IMR-90 (cell line): Measurements from ENCODE around the gene OR2F2. TPM values are rescaled to one million over a fixed set of nuclear protein-coding genes. Genes with fewer than 3 reads are reported as not detected.

Source experiments
- ATAC-seq: fragments of 200-7000 bp; cut with Tn5 transposase; 2 replicates; pipeline ENCODE4 v1.9.1; 2020; ENCODE audit warnings: low read depth, mild to moderate bottlenecking, moderate library complexity
- BruUV-seq: library from RNA; stranded (reverse); fragments of 400-500 nt; replicated peaks from 2 replicates; lab custom pipeline; 2021; lab: Mats Ljungman, UMichigan
- CTCF ChIA-PET: fragments of 300-600 bp; formaldehyde crosslinking; extraction: SDS; loops from one replicate; lab custom pipeline; 2021; ENCODE audit warnings: antibody characterized with exemption; lab: Yijun Ruan, JAX
- POLR2A ChIA-PET: fragments of 300-600 bp; sonication (Branson Sonifier 250); formaldehyde crosslinking; loops from one replicate; lab custom pipeline; 2022; ENCODE audit warnings: antibody characterized with exemption; ENCODE audit not compliant: unreplicated experiment; lab: Charles Lee
- DNase-seq: peaks from one replicate; pipeline ENCODE4 v3.0.0; 2013
- H2AFZ ChIP-seq: replicated peaks from 2 replicates; pipeline ENCODE3; 2013; ENCODE audit warnings: low read length, mild to moderate bottlenecking; ENCODE audit not compliant: poor library complexity
- H2AK5ac ChIP-seq: 2 replicates; pipeline ENCODE4 v1.6.1; 2013; ENCODE audit warnings: low read depth, low read length, inconsistent platforms
- H2AK9ac ChIP-seq: replicated peaks from 2 replicates; pipeline ENCODE3; 2013; ENCODE audit warnings: mild to moderate bottlenecking, low read depth, low read length, moderate library complexity; ENCODE audit not compliant: poor library complexity
- H2BK120ac ChIP-seq: 2 replicates; pipeline ENCODE4 v1.6.1; 2013; ENCODE audit warnings: low read depth, low read length, inconsistent platforms
- H2BK15ac ChIP-seq: 3 replicates; pipeline ENCODE4 v1.6.1; 2013; ENCODE audit warnings: low read depth, low read length, inconsistent platforms
- H2BK20ac ChIP-seq: 2 replicates; pipeline ENCODE4 v1.6.1; 2013; ENCODE audit warnings: low read depth, mild to moderate bottlenecking, inconsistent platforms, low read length, moderate library complexity
- H2BK5ac ChIP-seq: 2 replicates; pipeline ENCODE4 v1.6.1; 2013; ENCODE audit warnings: mild to moderate bottlenecking, low read depth, low read length, inconsistent platforms; ENCODE audit not compliant: poor library complexity, severe bottlenecking
- H3K14ac ChIP-seq: replicated peaks from 2 replicates; pipeline ENCODE4 v1.6.1; 2013; ENCODE audit warnings: low read depth, low read length, inconsistent platforms
- H3K18ac ChIP-seq: 2 replicates; pipeline ENCODE4 v1.6.1; 2013; ENCODE audit warnings: low read depth, low read length, control low read depth
- H3K23ac ChIP-seq: 2 replicates; pipeline ENCODE4 v1.6.1; 2013; ENCODE audit warnings: low read depth, low read length, inconsistent platforms
- H3K27ac ChIP-seq: 2 replicates; pipeline ENCODE4 v1.5.1; 2013; ENCODE audit warnings: mild to moderate bottlenecking, control low read depth, low read length; ENCODE audit not compliant: insufficient read depth
- H3K27me3 ChIP-seq: 2 replicates; pipeline ENCODE4 v1.6.1; 2013; ENCODE audit warnings: low read length; ENCODE audit not compliant: control insufficient read depth, insufficient read depth
- H3K36me3 ChIP-seq: 2 replicates; pipeline ENCODE4 v1.6.1; 2013; ENCODE audit warnings: low read length, mixed read lengths; ENCODE audit not compliant: control insufficient read depth, insufficient read depth
- H3K4ac ChIP-seq: 2 replicates; pipeline ENCODE4 v1.6.1; 2013; ENCODE audit warnings: low read depth, low read length, inconsistent platforms
- H3K4me1 ChIP-seq: 2 replicates; pipeline ENCODE4 v1.6.1; 2013; ENCODE audit warnings: low read length, mixed read lengths; ENCODE audit not compliant: control insufficient read depth, insufficient read depth
- H3K4me2 ChIP-seq: 2 replicates; pipeline ENCODE4 v1.6.1; 2013; ENCODE audit warnings: low read depth, mild to moderate bottlenecking, control low read depth, low read length, moderate library complexity
- H3K4me3 ChIP-seq: 2 replicates; pipeline ENCODE4 v1.5.1; 2013; ENCODE audit warnings: low read depth, mild to moderate bottlenecking, control low read depth, low read length, moderate library complexity; ENCODE audit not compliant: insufficient read depth
- H3K56ac ChIP-seq: 2 replicates; pipeline ENCODE4 v1.6.1; 2013; ENCODE audit warnings: low read length, inconsistent platforms; ENCODE audit not compliant: insufficient read depth; ENCODE audit errors: extremely low read depth
- H3K79me1 ChIP-seq, 2 experiments: 2 replicates each; pipeline ENCODE4 v1.6.1; 2013; ENCODE audit warnings: low read length in 2 of 2, inconsistent platforms in 1 of 2, low read depth in 1 of 2
- H3K9ac ChIP-seq: 2 replicates; pipeline ENCODE4 v1.6.1; 2013; ENCODE audit warnings: low read depth, low read length, control low read depth
- H3K9me1 ChIP-seq: 2 replicates; pipeline ENCODE4 v1.6.1; 2013; ENCODE audit warnings: low read length, inconsistent platforms; ENCODE audit not compliant: insufficient read depth
- H3K9me3 ChIP-seq: 2 replicates; pipeline ENCODE4 v1.6.1; 2013; ENCODE audit warnings: low read length; ENCODE audit not compliant: control insufficient read depth, insufficient read depth
- H4K20me1 ChIP-seq: 2 replicates; pipeline ENCODE4 v1.6.1; 2013; ENCODE audit warnings: low read length, inconsistent platforms; ENCODE audit not compliant: insufficient read depth
- H4K5ac ChIP-seq: 2 replicates; pipeline ENCODE4 v1.6.1; 2013; ENCODE audit warnings: mild to moderate bottlenecking, low read depth, low read length, control low read depth
- H4K8ac ChIP-seq, 2 experiments: 2 replicates each; pipeline ENCODE4 v1.6.1; 2013; ENCODE audit warnings: low read depth in 2 of 2, low read length in 2 of 2, control low read depth in 1 of 2, inconsistent platforms in 1 of 2
- H4K91ac ChIP-seq: 2 replicates; pipeline ENCODE4 v1.6.1; 2013; ENCODE audit warnings: low read depth, low read length, inconsistent platforms; ENCODE audit not compliant: insufficient read depth
- BHLHE40 ChIP-seq: fragments of 150-350 bp; IDR thresholded peaks from 2 replicates; pipeline ENCODE4 v1.6.1; 2016; ENCODE audit warnings: mild to moderate bottlenecking, low read depth, low read length
- CEBPB ChIP-seq: IDR thresholded peaks from 2 replicates; pipeline ENCODE4 v1.6.1; 2012; ENCODE audit warnings: low read depth, low read length, improper control_type of control experiment
- CHD1 ChIP-seq: IDR thresholded peaks from 2 replicates; pipeline ENCODE4 v1.6.1; 2012; ENCODE audit warnings: low read depth, low read length, improper control_type of control experiment
- CTCF ChIP-seq: conservative IDR thresholded peaks from 2 replicates; pipeline ENCODE4 v1.5.1; 2012; ENCODE audit warnings: mild to moderate bottlenecking, low read depth, low read length, improper control_type of control experiment
- FOS ChIP-seq: fragments of 150-350 bp; IDR thresholded peaks from 2 replicates; pipeline ENCODE4 v1.6.1; 2016; ENCODE audit warnings: low read depth, low read length
- MAFK ChIP-seq: IDR thresholded peaks from 2 replicates; pipeline ENCODE4 v1.6.1; 2012; ENCODE audit warnings: low read depth, low read length, improper control_type of control experiment
- MAZ ChIP-seq: IDR thresholded peaks from 2 replicates; pipeline ENCODE4 v1.6.1; 2012; ENCODE audit warnings: low read depth, mild to moderate bottlenecking, low read length, improper control_type of control experiment, moderate library complexity, borderline replicate concordance
- MXI1 ChIP-seq: IDR thresholded peaks from 2 replicates; pipeline ENCODE4 v1.6.1; 2012; ENCODE audit warnings: low read depth, mild to moderate bottlenecking, low read length, moderate library complexity, borderline replicate concordance
- NFE2L2 ChIP-seq: fragments of 150-350 bp; IDR thresholded peaks from 2 replicates; pipeline ENCODE4 v1.6.1; 2016; ENCODE audit warnings: low read depth, mild to moderate bottlenecking, low read length
- POLR2A ChIP-seq: IDR thresholded peaks from 2 replicates; pipeline ENCODE4 v1.6.1; 2012; ENCODE audit warnings: mild to moderate bottlenecking, low read depth, low read length
- RAD21 ChIP-seq: IDR thresholded peaks from 2 replicates; pipeline ENCODE4 v1.6.1; 2012; ENCODE audit warnings: low read length, improper control_type of control experiment
- RCOR1 ChIP-seq: IDR thresholded peaks from 2 replicates; pipeline ENCODE4 v1.6.1; 2012; ENCODE audit warnings: mild to moderate bottlenecking, low read length, improper control_type of control experiment; ENCODE audit not compliant: insufficient replicate concordance
- RFX5 ChIP-seq: IDR thresholded peaks from 2 replicates; pipeline ENCODE4 v1.8.0; 2012; ENCODE audit warnings: low read depth, mild to moderate bottlenecking, low read length, moderate library complexity
- SMC3 ChIP-seq: fragments of 150-350 bp; IDR thresholded peaks from 2 replicates; pipeline ENCODE4 v1.6.1; 2016; ENCODE audit warnings: low read depth, mild to moderate bottlenecking, antibody characterized with exemption, low read length, moderate library complexity
- USF2 ChIP-seq: fragments of 150-350 bp; IDR thresholded peaks from 2 replicates; pipeline ENCODE4 v1.6.1; 2017; ENCODE audit warnings: mild to moderate bottlenecking, antibody characterized with exemption, low read length, low read depth
- WGBS, 2 experiments: methylation state at CpG; one replicate each; pipeline versions ENCODE4 v1.1.5 to v1.1.7; 2013; ENCODE audit warnings: missing lambda C conversion rate in 2 of 2; ENCODE audit not compliant: insufficient read length in 1 of 2; ENCODE audit errors: extremely low coverage in 2 of 2; 5-methylcytosine and 5-hydroxymethylcytosine counted together
- dilution Hi-C: fragments of 300-500 bp; cut with HindIII; formaldehyde crosslinking; loops from one replicate; pipeline ENCODE4 v1.14.3; 2018; ENCODE audit warnings: low sequenced_read_pairs; ENCODE audit not compliant: unreplicated experiment
- in situ Hi-C: fragments of 300-500 bp; cut with MboI; formaldehyde crosslinking; loops from 3 replicates; pipeline ENCODE4 v1.14.3; 2019; ENCODE audit warnings: low sequenced_read_pairs, inconsistent platforms, mixed read lengths
- intact Hi-C: fragments of 100-400 bp; cut with micrococcal nuclease; formaldehyde crosslinking; loops from 2 replicates; pipeline ENCODE4 v1.10.0; 2022
- polyA plus RNA-seq, 3 experiments: library from polyadenylated mRNA; depleted of rRNA; stranded (reverse); fragments of >200 nt; gene quantifications; 2 replicates each; pipeline ENCODE4 v1.2.3, GENCODE V29; 2012; ENCODE audit warnings: low replicate concordance in 1 of 3
- total RNA-seq: library from RNA; depleted of rRNA; stranded (reverse); fragments of >200 nt; gene quantifications from 2 replicates; pipeline ENCODE4 v1.2.3, GENCODE V29; 2012
- TF ChIP-seq, protein P1 (sequence below): fragments of 150-350 bp; IDR thresholded peaks from 2 replicates; pipeline ENCODE4 v1.6.1; 2016; ENCODE audit warnings: low read depth, mild to moderate bottlenecking, low read length, moderate library complexity, borderline replicate concordance

Gene OR2F2
- total and polyA plus RNA-seq, 2 of the 4 experiments (the other 2 are of a cell fraction), result not detected

DNA sequence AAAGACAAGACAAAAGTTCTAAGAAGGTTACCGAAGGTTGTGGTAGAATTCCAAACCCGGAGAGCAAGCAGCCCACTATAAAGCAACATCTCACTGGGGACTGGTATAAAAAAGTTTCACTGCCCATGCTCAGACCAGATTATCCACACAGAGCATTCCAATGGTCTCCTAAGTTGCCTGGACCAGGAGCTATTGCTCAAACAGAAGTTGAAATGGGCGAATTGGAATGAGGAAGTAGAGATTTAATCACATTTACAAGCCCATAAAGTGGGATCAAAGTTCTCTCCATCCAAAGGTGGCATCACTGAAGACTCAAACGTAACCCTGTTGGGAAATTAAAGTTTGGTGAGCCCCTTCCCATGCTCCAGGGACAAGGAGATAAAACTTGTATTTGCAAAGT lies 39.4 kb downstream of the OR2F2 start:
- in situ Hi-C loops, result no loop called here
- Histone ChIP-seq H2BK120ac (no peak overlapping the region), H3K9me1 (no peaks in the 10 kb centered on the region), H3K14ac (no peak overlapping the region), H3K27ac (no peak overlapping the region), H4K20me1 (no peaks in the 10 kb centered on the region), H3K79me1 (no peaks in the 10 kb centered on the region), H3K4ac (no peak overlapping the region), H4K8ac (no peak overlapping the region), H2BK15ac (no peak overlapping the region), H3K4me3 (no peak overlapping the region), H3K18ac (no peak overlapping the region), H2AK9ac (no peak overlapping the region), H3K56ac (no peak overlapping the region), H2AFZ (no peak overlapping the region), H3K23ac (no peak overlapping the region), H2AK5ac (no peak overlapping the region), H3K4me1 (peaks cover 2% of the 10 kb centered on the region; the same call in 1 of the 2 replicates), H2BK5ac (no peak overlapping the region), H3K27me3 (no peaks in the 10 kb centered on the region), H2BK20ac (no peak overlapping the region), H3K4me2 (no peak overlapping the region), H3K9ac (no peak overlapping the region), H4K5ac (no peak overlapping the region), H4K91ac (no peak overlapping the region), H3K36me3 (no peaks in the 10 kb centered on the region), H3K9me3 (no peaks in the 10 kb centered on the region)
- CTCF ChIA-PET, result no interaction called here
- BruUV-seq, result no TSS peak
- TF ChIP-seq MAFK (no peak), MAZ (no peak), RAD21 (no peak), BHLHE40 (no peak), RFX5 (no peak), POLR2A (no peak), USF2 (no peak), CEBPB (no peak), MXI1 (no peak), CTCF (no peak), FOS (no peak), SMC3 (no peak), NFE2L2 (no peak), RCOR1 (no peak), CHD1 (no peak)
- TF ChIP-seq, protein P1, sequence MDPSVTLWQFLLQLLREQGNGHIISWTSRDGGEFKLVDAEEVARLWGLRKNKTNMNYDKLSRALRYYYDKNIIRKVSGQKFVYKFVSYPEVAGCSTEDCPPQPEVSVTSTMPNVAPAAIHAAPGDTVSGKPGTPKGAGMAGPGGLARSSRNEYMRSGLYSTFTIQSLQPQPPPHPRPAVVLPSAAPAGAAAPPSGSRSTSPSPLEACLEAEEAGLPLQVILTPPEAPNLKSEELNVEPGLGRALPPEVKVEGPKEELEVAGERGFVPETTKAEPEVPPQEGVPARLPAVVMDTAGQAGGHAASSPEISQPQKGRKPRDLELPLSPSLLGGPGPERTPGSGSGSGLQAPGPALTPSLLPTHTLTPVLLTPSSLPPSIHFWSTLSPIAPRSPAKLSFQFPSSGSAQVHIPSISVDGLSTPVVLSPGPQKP, result no peak
- intact Hi-C loops, result no loop called here
- ATAC-seq (peak; percentile 55; the same call in 1 of the 2 replicates), DNase-seq (no peak)
- WGBS, 2 experiments, result no CpG with 5 or more reads among the region's 4 CpGs
- dilution Hi-C loops, result no loop called here
- POLR2A ChIA-PET, result no interaction called here
